CD14-positive monocyte (primary cell): Measurements from ENCODE around the gene RALGAPB. TPM values are rescaled to one million over a fixed set of nuclear protein-coding genes. Genes with fewer than 3 reads are reported as not detected.
"Not testable (repeated sequence)": the region's sequence is repeated elsewhere in the genome, so short reads cannot be mapped to it uniquely, and the experiment has no call there.

Experiments used
- DNase-seq, 3 donors: peaks; one replicate each; pipeline ENCODE4 v3.0.0-alpha.2; 2011 to 2022
- H2AFZ ChIP-seq: 2 replicates; pipeline ENCODE4 v1.6.0; 2012; ENCODE audit warnings: mild to moderate bottlenecking, low read depth, low read length, inconsistent platforms; ENCODE audit not compliant: insufficient read depth, poor library complexity, severe bottlenecking
- H3K27ac ChIP-seq, 2 donors: 1 replicate in 1 of 2; 2 replicates in 1 of 2; pipeline ENCODE4 v1.5.1; 2012 to 2013; ENCODE audit warnings: low read length in 2 of 2, control low read depth in 1 of 2, inconsistent platforms in 1 of 2, low read depth in 1 of 2, mild to moderate bottlenecking in 1 of 2
- H3K27me3 ChIP-seq, 2 donors: one replicate each; pipeline versions ENCODE4 v1.6.0 to v1.6.1; 2011 to 2013; ENCODE audit warnings: low read length in 2 of 2; ENCODE audit not compliant: control insufficient read depth in 2 of 2, insufficient read depth in 2 of 2
- H3K36me3 ChIP-seq, 2 donors: replicated peaks in 1 of 2; 1 replicate in 1 of 2; 2 replicates in 1 of 2; pipeline versions ENCODE4 v1.5.1 to v1.6.1; 2012 to 2013; ENCODE audit warnings: low read length in 2 of 2, control low read depth in 1 of 2, inconsistent platforms in 1 of 2, mild to moderate bottlenecking in 1 of 2; ENCODE audit not compliant: insufficient read depth in 2 of 2, control insufficient read depth in 1 of 2
- H3K4me1 ChIP-seq, 2 donors: 1 replicate in 1 of 2; 2 replicates in 1 of 2; pipeline versions ENCODE4 v1.5.1 to v1.6.1; 2012 to 2013; ENCODE audit warnings: low read length in 2 of 2, control low read depth in 1 of 2, inconsistent platforms in 1 of 2, mild to moderate bottlenecking in 1 of 2, moderate library complexity in 1 of 2; ENCODE audit not compliant: insufficient read depth in 2 of 2, control insufficient read depth in 1 of 2
- H3K4me2 ChIP-seq: replicated peaks from 2 replicates; pipeline ENCODE3; 2012; ENCODE audit warnings: low read length, moderate library complexity, mild to moderate bottlenecking; ENCODE audit not compliant: poor library complexity, severe bottlenecking; ENCODE audit errors: extremely low read depth
- H3K4me3 ChIP-seq, 3 experiments: fragments of 200-600 bp in 1 of 3; sonication (generic) in 1 of 3; replicated peaks in 1 of 3; 1 replicate in 2 of 3; 2 replicates in 1 of 3; pipeline ENCODE4 v1.5.1; 2011 to 2013; ENCODE audit warnings: low read length in 3 of 3, mild to moderate bottlenecking in 3 of 3, control low read depth in 2 of 3, low read depth in 2 of 3, inconsistent platforms in 1 of 3, moderate library complexity in 1 of 3
- H3K79me2 ChIP-seq: 2 replicates; pipeline ENCODE4 v1.6.0; 2012; ENCODE audit warnings: mild to moderate bottlenecking, control low read depth, inconsistent platforms, low read length, moderate library complexity; ENCODE audit not compliant: insufficient read depth
- H3K9ac ChIP-seq: 2 replicates; pipeline ENCODE4 v1.6.0; 2017; ENCODE audit warnings: low read length, mild to moderate bottlenecking; ENCODE audit not compliant: insufficient read depth, poor library complexity, severe bottlenecking
- H3K9me3 ChIP-seq, 2 donors: replicated peaks in 1 of 2; 1 replicate in 1 of 2; 2 replicates in 1 of 2; pipeline versions ENCODE4 v1.5.1 to v1.6.1; 2012 to 2013; ENCODE audit warnings: low read length in 2 of 2, control low read depth in 1 of 2; ENCODE audit not compliant: control insufficient read depth in 1 of 2, insufficient read depth in 1 of 2
- H4K20me1 ChIP-seq: 2 replicates; pipeline ENCODE4 v1.6.0; 2012; ENCODE audit warnings: mild to moderate bottlenecking, low read length, control low read depth, moderate library complexity; ENCODE audit not compliant: insufficient read depth
- H3K27ac Mint-ChIP-seq, 7 donors: one replicate each; pipeline ENCODE4 v1.8.0; 2020; ENCODE audit warnings: mild to moderate bottlenecking in 7 of 7, mixed read lengths in 7 of 7, moderate library complexity in 6 of 7, inconsistent platforms in 2 of 7
- H3K27me3 Mint-ChIP-seq, 3 donors: one replicate each; pipeline ENCODE4 v1.8.0; 2021 to 2022; ENCODE audit warnings: low read depth in 3 of 3, mild to moderate bottlenecking in 3 of 3, mixed read lengths in 3 of 3, moderate library complexity in 3 of 3, inconsistent platforms in 1 of 3
- H3K36me3 Mint-ChIP-seq, 2 donors: one replicate each; pipeline ENCODE4 v1.8.0; 2020; ENCODE audit warnings: mixed read lengths in 2 of 2, inconsistent platforms in 1 of 2, mild to moderate bottlenecking in 1 of 2
- H3K4me1 Mint-ChIP-seq: one replicate; pipeline ENCODE4 v1.8.0; 2020; ENCODE audit warnings: mild to moderate bottlenecking, mixed read lengths
- H3K4me3 Mint-ChIP-seq, 2 donors: one replicate each; pipeline ENCODE4 v1.8.0; 2020; ENCODE audit warnings: mild to moderate bottlenecking in 2 of 2, mixed read lengths in 2 of 2, moderate library complexity in 1 of 2
- H3K9me3 Mint-ChIP-seq, 7 donors: one replicate each; pipeline ENCODE4 v1.8.0; 2020 to 2022; ENCODE audit warnings: mixed read lengths in 7 of 7, mild to moderate bottlenecking in 6 of 7, moderate library complexity in 6 of 7, inconsistent platforms in 2 of 7
- CTCF ChIP-seq: fragments of 200-600 bp; IDR thresholded peaks from one replicate; pipeline ENCODE4 v1.8.0; 2022; ENCODE audit warnings: antibody characterized with exemption, mild to moderate bottlenecking
- WGBS: methylation state at CpG from one replicate; pipeline ENCODE4 v1.1.5; 2013; ENCODE audit warnings: missing lambda C conversion rate; ENCODE audit not compliant: insufficient coverage; 5-methylcytosine and 5-hydroxymethylcytosine counted together
- intact Hi-C, 2 donors: fragments of 100-400 bp; cut with micrococcal nuclease; formaldehyde crosslinking; loops; one replicate each; pipeline versions ENCODE4 v1.15.0 to v1.15.1; 2023
- polyA plus RNA-seq, 3 donors: library from polyadenylated mRNA; depleted of rRNA in 1 of 3; unstranded in 2 of 3; stranded (reverse) in 1 of 3; fragments of 300-500 nt in 2 of 3; fragments of >200 nt in 1 of 3; fragmentation: Illumina TruSeq in 2 of 3; gene quantifications; 1 replicate in 2 of 3; 2 replicates in 1 of 3; pipeline ENCODE4 v1.2.3, GENCODE V29; 2012 to 2021

RALGAPB gene
- polyA plus RNA-seq, 3 donors: 4.7 to 15.5 (median 6.1) TPM

- H3K36me3 ChIP-seq: no peaks in the 10 kb centered on the region
- WGBS: 20% methylated on average over 1 of the region's 5 CpGs
- no peak overlapping the region for H3K9ac ChIP-seq
- intact Hi-C loops: no loop called here
- no peak overlapping the region for H3K4me2 ChIP-seq
- H3K9me3 ChIP-seq: no peaks in the 10 kb centered on the region
- H3K27me3 Mint-ChIP-seq: peaks cover 2 to 8% (median 5%) of the 10 kb centered on the region in 3 donors
- H3K9me3 Mint-ChIP-seq: peaks cover 0 to 11% (median 6%) of the 10 kb centered on the region in 7 donors
- no peaks in the 10 kb centered on the region for H3K36me3 Mint-ChIP-seq
- H3K27ac Mint-ChIP-seq: peak overlapping the region in 1 of 7 donors; percentile 53
- H3K4me1 Mint-ChIP-seq: peaks cover 5% of the 10 kb centered on the region
- TF ChIP-seq CTCF: no peak
- H4K20me1 ChIP-seq: no peaks in the 10 kb centered on the region
- no peak overlapping the region for H3K27ac ChIP-seq
- H3K4me3 ChIP-seq: no peak overlapping the region
- H3K4me1 ChIP-seq: no peaks in the 10 kb centered on the region
- peak in 1 of 3 donors; percentile 35 for DNase-seq
- H2AFZ ChIP-seq: no peak overlapping the region
- no peaks in the 10 kb centered on the region for H3K27me3 ChIP-seq
- no peaks in the 10 kb centered on the region for H3K79me2 ChIP-seq
- no peak overlapping the region for H3K4me3 Mint-ChIP-seq
Observed at GRCh38 chr20:38460040-38460623, 12.5 kb upstream of the RALGAPB start.

GRCh38 chr20:38460631-38461030 is 12.0 kb upstream of the RALGAPB start:
- H2AFZ ChIP-seq, H3K4me1 ChIP-seq, H3K9me3 ChIP-seq, H3K4me2 ChIP-seq, H3K36me3 ChIP-seq, H3K79me2 ChIP-seq, H3K4me3 ChIP-seq, H4K20me1 ChIP-seq, H3K27me3 Mint-ChIP-seq, DNase-seq, intact Hi-C loops, H3K36me3 Mint-ChIP-seq, H3K4me3 Mint-ChIP-seq, H3K27me3 ChIP-seq, H3K27ac ChIP-seq, H3K4me1 Mint-ChIP-seq, H3K9ac ChIP-seq: not testable (repeated sequence)
- WGBS: no CpG with 5 or more reads among the region's 2 CpGs
- Mint-ChIP-seq H3K27ac (peak overlapping the region in 1 of 7 donors; percentile 53), H3K9me3 (peaks cover 0 to 11% (median 6%) of the 10 kb centered on the region in 7 donors)

- H3K9me3 ChIP-seq, intact Hi-C loops, H3K27ac Mint-ChIP-seq, H3K79me2 ChIP-seq, H3K27ac ChIP-seq, H3K27me3 ChIP-seq, H3K36me3 Mint-ChIP-seq, H3K36me3 ChIP-seq, H3K4me1 Mint-ChIP-seq, H2AFZ ChIP-seq, DNase-seq, H4K20me1 ChIP-seq, H3K4me2 ChIP-seq, H3K4me3 ChIP-seq, H3K9ac ChIP-seq, H3K4me1 ChIP-seq, H3K4me3 Mint-ChIP-seq, H3K27me3 Mint-ChIP-seq: not testable (repeated sequence)
- H3K9me3 Mint-ChIP-seq: peaks cover 0 to 11% (median 6%) of the 10 kb centered on the region in 7 donors
- no CpG with 5 or more reads among the region's 33 CpGs for WGBS
Observed at GRCh38 chr20:38461167-38461566, 11.5 kb upstream of the RALGAPB start.

- H3K4me3 Mint-ChIP-seq, H3K4me3 ChIP-seq, intact Hi-C loops, H4K20me1 ChIP-seq, H3K4me1 Mint-ChIP-seq, DNase-seq, H3K27me3 ChIP-seq, H3K4me2 ChIP-seq, H3K27ac Mint-ChIP-seq, H3K27me3 Mint-ChIP-seq, H2AFZ ChIP-seq, H3K9ac ChIP-seq, H3K4me1 ChIP-seq, H3K79me2 ChIP-seq, H3K27ac ChIP-seq, H3K36me3 Mint-ChIP-seq, H3K9me3 ChIP-seq, H3K36me3 ChIP-seq: not testable (repeated sequence)
- 94% methylated on average over 7 of the region's 30 CpGs for whole genome bisulfite sequencing
- peaks cover 0 to 11% (median 6%) of the 10 kb centered on the region in 7 donors for H3K9me3 Mint-ChIP-seq
Observed at GRCh38 chr20:38461569-38461968, 11.1 kb upstream of the RALGAPB start.
